Measurements from ENCODE around the gene SLC7A1.

DNA sequence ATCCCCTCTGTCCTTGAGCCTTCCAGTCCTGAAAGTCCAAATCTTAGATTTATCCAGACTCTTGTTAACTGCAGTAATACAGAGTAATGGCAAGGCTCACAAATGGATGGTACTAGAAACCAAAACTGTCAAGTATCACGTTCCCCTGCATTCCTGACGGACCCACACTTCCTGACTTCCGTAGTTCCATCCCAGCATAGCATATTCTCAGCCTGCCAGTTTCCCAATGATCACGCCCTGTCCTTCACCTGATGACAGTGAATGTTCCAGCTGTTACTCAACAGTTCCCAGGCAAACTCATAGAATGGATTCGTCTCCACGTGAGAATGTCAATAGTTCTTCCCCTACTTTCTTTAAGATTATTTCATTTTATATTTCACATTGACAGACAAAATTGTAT, 33.6 kb downstream of the SLC7A1 start:
- TF ChIP-seq, protein P1, sequence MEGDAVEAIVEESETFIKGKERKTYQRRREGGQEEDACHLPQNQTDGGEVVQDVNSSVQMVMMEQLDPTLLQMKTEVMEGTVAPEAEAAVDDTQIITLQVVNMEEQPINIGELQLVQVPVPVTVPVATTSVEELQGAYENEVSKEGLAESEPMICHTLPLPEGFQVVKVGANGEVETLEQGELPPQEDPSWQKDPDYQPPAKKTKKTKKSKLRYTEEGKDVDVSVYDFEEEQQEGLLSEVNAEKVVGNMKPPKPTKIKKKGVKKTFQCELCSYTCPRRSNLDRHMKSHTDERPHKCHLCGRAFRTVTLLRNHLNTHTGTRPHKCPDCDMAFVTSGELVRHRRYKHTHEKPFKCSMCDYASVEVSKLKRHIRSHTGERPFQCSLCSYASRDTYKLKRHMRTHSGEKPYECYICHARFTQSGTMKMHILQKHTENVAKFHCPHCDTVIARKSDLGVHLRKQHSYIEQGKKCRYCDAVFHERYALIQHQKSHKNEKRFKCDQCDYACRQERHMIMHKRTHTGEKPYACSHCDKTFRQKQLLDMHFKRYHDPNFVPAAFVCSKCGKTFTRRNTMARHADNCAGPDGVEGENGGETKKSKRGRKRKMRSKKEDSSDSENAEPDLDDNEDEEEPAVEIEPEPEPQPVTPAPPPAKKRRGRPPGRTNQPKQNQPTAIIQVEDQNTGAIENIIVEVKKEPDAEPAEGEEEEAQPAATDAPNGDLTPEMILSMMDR (IDR thresholded peaks at IDR 0.05; ENCODE audit: insufficient read depth, low read length, poor library complexity, severe bottlenecking): no peak
- TF ChIP-seq EZH2phosphoT487 (conservative IDR thresholded peaks at IDR 0.05; ENCODE audit: low read length): no peak
